GM10248 (cell line): ENCODE data around the gene COX7B.

ENCODE experiments used
- CTCF ChIA-PET: fragments of 300-600 bp; sonication (Branson Sonifier 250); formaldehyde crosslinking; extraction: SDS; loops from one replicate; lab custom pipeline; 2021; ENCODE audit warnings: antibody characterized with exemption; lab: Yijun Ruan, JAX
- POLR2A ChIA-PET: fragments of 350-650 bp; sonication (Branson Sonifier 250); formaldehyde crosslinking; extraction: SDS; loops from one replicate; lab custom pipeline; 2020; ENCODE audit warnings: antibody characterized with exemption; lab: Yijun Ruan, JAX
- DNase-seq: peaks from one replicate; pipeline ENCODE4 v3.0.0; 2012; ENCODE audit errors: extremely low spot score
- TF ChIP-seq, protein P1 (sequence below): IDR thresholded peaks from 2 replicates; pipeline ENCODE4 v1.5.1; 2012; ENCODE audit warnings: mild to moderate bottlenecking, low read depth; ENCODE audit errors: extremely low read depth, missing control alignments, control extremely low read depth

The COX7B gene

DNA sequence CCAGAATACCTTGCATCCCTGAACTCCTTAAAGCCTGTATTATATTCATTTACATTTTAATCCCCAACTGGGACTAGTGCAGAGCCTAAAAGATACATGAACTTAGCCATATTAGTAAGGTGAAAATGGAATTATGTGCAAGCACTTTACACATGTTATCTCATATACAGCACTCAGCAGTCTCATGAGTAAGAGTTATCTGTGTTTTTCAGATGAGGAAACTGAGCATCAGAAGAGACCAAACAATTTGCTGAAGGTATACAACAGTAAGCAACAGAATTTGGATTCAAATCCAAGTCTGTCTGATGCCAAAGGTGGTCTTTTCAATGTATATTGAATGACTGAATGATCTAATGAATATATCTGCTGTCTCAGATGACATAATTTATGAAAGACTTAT is 23.5 kb downstream of the COX7B start:
- POLR2A ChIA-PET = no interaction called here
- TF ChIP-seq, protein P1, sequence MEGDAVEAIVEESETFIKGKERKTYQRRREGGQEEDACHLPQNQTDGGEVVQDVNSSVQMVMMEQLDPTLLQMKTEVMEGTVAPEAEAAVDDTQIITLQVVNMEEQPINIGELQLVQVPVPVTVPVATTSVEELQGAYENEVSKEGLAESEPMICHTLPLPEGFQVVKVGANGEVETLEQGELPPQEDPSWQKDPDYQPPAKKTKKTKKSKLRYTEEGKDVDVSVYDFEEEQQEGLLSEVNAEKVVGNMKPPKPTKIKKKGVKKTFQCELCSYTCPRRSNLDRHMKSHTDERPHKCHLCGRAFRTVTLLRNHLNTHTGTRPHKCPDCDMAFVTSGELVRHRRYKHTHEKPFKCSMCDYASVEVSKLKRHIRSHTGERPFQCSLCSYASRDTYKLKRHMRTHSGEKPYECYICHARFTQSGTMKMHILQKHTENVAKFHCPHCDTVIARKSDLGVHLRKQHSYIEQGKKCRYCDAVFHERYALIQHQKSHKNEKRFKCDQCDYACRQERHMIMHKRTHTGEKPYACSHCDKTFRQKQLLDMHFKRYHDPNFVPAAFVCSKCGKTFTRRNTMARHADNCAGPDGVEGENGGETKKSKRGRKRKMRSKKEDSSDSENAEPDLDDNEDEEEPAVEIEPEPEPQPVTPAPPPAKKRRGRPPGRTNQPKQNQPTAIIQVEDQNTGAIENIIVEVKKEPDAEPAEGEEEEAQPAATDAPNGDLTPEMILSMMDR = no peak
- DNase-seq = no peak
- CTCF ChIA-PET = no interaction called here

DNA sequence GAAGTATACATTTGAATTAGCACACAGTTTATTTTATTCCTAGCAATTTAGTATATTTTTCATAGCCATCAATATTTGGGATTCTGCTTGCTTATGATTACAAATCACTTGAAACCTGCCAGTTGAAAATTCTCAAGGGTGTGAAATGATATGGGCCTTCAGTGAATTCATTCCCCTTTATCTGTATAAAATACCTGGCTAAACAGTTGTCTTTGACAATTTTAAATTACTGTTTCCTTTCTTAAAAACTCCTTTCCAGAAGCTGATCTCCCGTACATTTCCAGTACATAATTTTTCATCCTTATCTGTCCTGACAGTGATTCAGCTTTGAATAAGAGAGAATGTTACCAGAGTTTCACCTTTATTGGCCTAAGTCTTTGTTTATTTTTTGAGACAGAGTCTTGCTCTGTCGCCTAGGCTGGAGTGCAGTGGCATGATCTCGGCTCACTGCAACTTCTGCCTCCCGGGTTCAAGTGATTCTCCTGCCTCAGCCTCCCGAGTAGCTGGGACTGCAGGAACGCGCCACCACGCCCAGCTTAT is 25.1 kb downstream of the COX7B start:
- ChIA-PET POLR2A (no interaction called here), CTCF (interaction anchor here (1.4 kb wide), 1 partner anchor 25 kb away, joined by 3 read pairs; the partner anchor contains the start of gene COX7B)
- no peak for DNase-seq
- TF ChIP-seq, protein P1 = no peak

DNA sequence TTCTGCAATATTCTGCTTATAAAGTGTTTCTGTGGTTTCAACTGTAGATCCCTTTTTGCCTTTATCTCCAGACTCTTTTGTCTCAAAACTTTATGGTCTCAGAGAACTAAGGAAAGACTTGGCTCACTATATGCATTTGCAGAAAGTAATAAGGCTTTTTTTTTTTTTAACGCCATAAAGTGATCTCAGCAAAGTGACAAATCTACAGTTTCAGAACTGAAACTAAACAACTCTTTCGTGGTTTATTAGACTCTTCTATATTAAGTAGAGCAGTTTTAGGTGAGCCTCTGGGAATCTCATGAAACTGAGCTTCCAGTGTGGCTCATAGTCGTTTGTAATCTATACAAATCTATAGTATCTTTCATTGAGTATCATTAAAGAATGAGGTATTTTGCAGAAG is 26.5 kb downstream of the COX7B start:
- TF ChIP-seq, protein P1 = no peak
- CTCF ChIA-PET = interaction anchor here (1.4 kb wide), 1 partner anchor 26 kb away, joined by 3 read pairs; the partner anchor contains the start of gene COX7B
- POLR2A ChIA-PET = no interaction called here
- DNase-seq = no peak

DNA sequence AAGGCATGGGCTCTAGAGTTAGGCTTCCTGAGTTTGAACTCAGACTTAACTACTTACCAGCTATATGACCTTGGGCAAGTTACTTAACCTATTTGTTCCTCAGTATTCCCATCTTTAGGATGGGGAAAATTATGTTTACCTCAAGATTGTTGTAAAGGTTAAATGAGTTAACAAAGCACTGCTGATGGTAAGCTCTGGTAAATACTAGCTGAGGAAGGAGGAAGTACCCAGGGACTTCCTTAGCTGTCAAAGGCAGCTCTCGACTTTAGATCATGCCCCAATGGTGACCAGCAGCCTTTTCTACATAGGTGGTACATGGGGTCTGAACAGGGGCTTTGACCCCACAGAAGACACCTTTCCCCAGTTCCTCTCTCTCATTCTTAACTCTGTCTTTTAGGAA is 31.3 kb downstream of the COX7B start:
- CTCF ChIA-PET = interaction anchor here (0.9 kb wide), 1 partner anchor 17 kb away, joined by 3 read pairs; no protein-coding TSS in a partner anchor
- TF ChIP-seq, protein P1 = no peak
- DNase-seq = no peak
- POLR2A ChIA-PET = no interaction called here

DNA sequence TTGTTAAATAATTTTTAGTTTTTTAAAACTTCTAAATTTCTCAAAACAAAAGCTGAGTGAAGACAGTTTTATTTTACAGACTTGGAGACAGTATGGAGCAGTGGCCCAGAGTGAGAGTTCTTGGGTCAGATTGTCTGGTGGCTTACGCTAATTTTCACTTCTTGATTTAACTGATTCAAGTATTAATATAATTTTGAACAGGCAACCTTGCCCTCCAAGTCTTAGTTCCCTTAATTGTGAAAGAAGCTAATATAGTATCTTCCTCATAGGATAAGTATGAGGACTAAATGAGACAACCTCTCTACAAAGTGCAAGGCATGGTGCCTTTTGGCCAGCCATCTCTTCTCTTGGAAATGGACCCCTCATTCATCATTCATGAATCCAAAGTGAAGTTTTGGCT is 36.6 kb downstream of the COX7B start:
- TF ChIP-seq, protein P1 = no peak
- no peak for DNase-seq
- ChIA-PET CTCF (interaction anchor here (1.3 kb wide), 1 partner anchor 17 kb away, joined by 3 read pairs; no protein-coding TSS in a partner anchor), POLR2A (no interaction called here)

DNA sequence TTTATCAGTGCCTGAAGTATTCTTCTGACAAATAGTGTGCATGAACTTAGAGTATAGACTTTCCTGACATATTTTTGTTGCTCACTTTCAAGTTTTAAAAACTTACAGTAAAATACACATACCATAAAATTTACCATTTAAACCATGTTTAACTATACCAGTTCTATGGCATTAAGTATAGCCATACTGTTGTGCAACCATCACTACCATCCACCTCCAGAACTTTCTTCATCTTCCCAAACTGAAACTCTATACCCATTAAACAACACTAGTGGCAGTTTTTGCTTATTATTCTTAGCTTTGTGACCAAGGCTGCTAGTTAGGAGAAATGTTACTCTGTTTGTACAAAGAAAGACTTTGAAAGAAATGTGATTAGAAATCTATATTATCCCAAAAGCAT is 37.0 kb downstream of the COX7B start:
- ChIA-PET POLR2A (no interaction called here), CTCF (interaction anchor here (1.3 kb wide), 1 partner anchor 17 kb away, joined by 3 read pairs; no protein-coding TSS in a partner anchor)
- no peak for DNase-seq
- TF ChIP-seq, protein P1 = no peak
